Nephron progenitor cell (in vitro differentiated cells): ENCODE measurements around the gene FRMPD4.

Source experiments
- DNase-seq: peaks from one replicate; pipeline ENCODE4 v3.0.0; 2021
- H3K27ac Mint-ChIP-seq: 2 replicates; pipeline ENCODE4 v1.8.0; 2021; ENCODE audit warnings: mild to moderate bottlenecking, moderate library complexity, mixed read lengths
- H3K27me3 Mint-ChIP-seq: 2 replicates; pipeline ENCODE4 v1.8.0; 2021; ENCODE audit warnings: mild to moderate bottlenecking, low read depth, mixed read lengths; ENCODE audit not compliant: poor library complexity
- H3K36me3 Mint-ChIP-seq: 2 replicates; pipeline ENCODE4 v1.8.0; 2021; ENCODE audit warnings: low read depth, mixed read lengths
- H3K4me1 Mint-ChIP-seq: 2 replicates; pipeline ENCODE4 v1.8.0; 2021; ENCODE audit warnings: mixed read lengths
- H3K4me3 Mint-ChIP-seq: 2 replicates; pipeline ENCODE4 v1.8.0; 2021; ENCODE audit warnings: mild to moderate bottlenecking, moderate library complexity, mixed read lengths
- H3K9me3 Mint-ChIP-seq: 2 replicates; pipeline ENCODE4 v1.8.0; 2021; ENCODE audit warnings: mild to moderate bottlenecking, moderate library complexity, mixed read lengths
- CTCF ChIP-seq: fragments of 200-600 bp; sonication (generic); IDR thresholded peaks from 2 replicates; pipeline ENCODE4 v1.5.0; 2021; ENCODE audit warnings: antibody characterized with exemption

The FRMPD4 gene

GRCh38 chrX:12170755-12171154 is 32.5 kb downstream of the FRMPD4 start:
- Mint-ChIP-seq H3K9me3 (peaks cover 40% of the 10 kb centered on the region), H3K4me1 (no peaks in the 10 kb centered on the region), H3K4me3 (no peak overlapping the region), H3K27me3 (peaks cover 3% of the 10 kb centered on the region), H3K27ac (no peak overlapping the region), H3K36me3 (no peaks in the 10 kb centered on the region)
- no peak for TF ChIP-seq CTCF
- DNase-seq = no peak

- Mint-ChIP-seq H3K4me1 (no peaks in the 10 kb centered on the region), H3K36me3 (no peaks in the 10 kb centered on the region)
Observed at GRCh38 chrX:12174358-12174757, 36.1 kb downstream of the FRMPD4 start.

GRCh38 chrX:12197030-12197429 is 58.8 kb downstream of the FRMPD4 start:
- no peak for TF ChIP-seq CTCF
- Mint-ChIP-seq H3K27ac (no peak overlapping the region), H3K36me3 (no peaks in the 10 kb centered on the region), H3K9me3 (peaks cover 9% of the 10 kb centered on the region), H3K4me3 (no peak overlapping the region), H3K4me1 (no peaks in the 10 kb centered on the region), H3K27me3 (peaks cover 3% of the 10 kb centered on the region)
- no peak for DNase-seq

More at GRCh38 chrX:12174358-12174757, 36.1 kb downstream of the FRMPD4 start:
- Mint-ChIP-seq H3K27ac (no peak overlapping the region), H3K4me3 (no peak overlapping the region), H3K9me3 (peaks cover 30% of the 10 kb centered on the region), H3K27me3 (peaks cover 6% of the 10 kb centered on the region)
- no peak for TF ChIP-seq CTCF
- DNase-seq = no peak

- no peak for TF ChIP-seq CTCF
- H3K27ac Mint-ChIP-seq = no peak overlapping the region
- H3K9me3 Mint-ChIP-seq = peaks cover 14% of the 10 kb centered on the region
Observed at GRCh38 chrX:12206413-12206812, 68.1 kb downstream of the FRMPD4 start.

GRCh38 chrX:12210196-12210815 is 72.0 kb downstream of the FRMPD4 start:
- H3K9me3 Mint-ChIP-seq = peaks cover 11% of the 10 kb centered on the region
- no peak for DNase-seq
- H3K4me1 Mint-ChIP-seq = no peaks in the 10 kb centered on the region
- H3K4me3 Mint-ChIP-seq = no peak overlapping the region
- H3K27me3 Mint-ChIP-seq = peaks cover 7% of the 10 kb centered on the region
- no peaks in the 10 kb centered on the region for H3K36me3 Mint-ChIP-seq
- no peak overlapping the region for H3K27ac Mint-ChIP-seq
- no peak for TF ChIP-seq CTCF

More at GRCh38 chrX:12206413-12206812, 68.1 kb downstream of the FRMPD4 start:
- peaks cover 10% of the 10 kb centered on the region for H3K27me3 Mint-ChIP-seq
- H3K4me1 Mint-ChIP-seq = no peaks in the 10 kb centered on the region
- H3K4me3 Mint-ChIP-seq = no peak overlapping the region
- H3K36me3 Mint-ChIP-seq = no peaks in the 10 kb centered on the region
- no peak for DNase-seq

GRCh38 chrX:12210971-12211370 is 72.7 kb downstream of the FRMPD4 start:
- H3K9me3 Mint-ChIP-seq = peaks cover 13% of the 10 kb centered on the region
- peaks cover 7% of the 10 kb centered on the region for H3K27me3 Mint-ChIP-seq
- H3K36me3 Mint-ChIP-seq = no peaks in the 10 kb centered on the region

More at GRCh38 chrX:12210971-12211370, 72.7 kb downstream of the FRMPD4 start:
- DNase-seq = no peak
- no peaks in the 10 kb centered on the region for H3K4me1 Mint-ChIP-seq
- no peak overlapping the region for H3K4me3 Mint-ChIP-seq
- no peak for TF ChIP-seq CTCF
- no peak overlapping the region for H3K27ac Mint-ChIP-seq
